Panc1 (cell line): ENCODE measurements around the gene TFEB. TPM values are rescaled to one million over a fixed set of nuclear protein-coding genes. Genes with fewer than 3 reads are reported as not detected.

Experiments
- ATAC-seq: fragments of 200-7000 bp; cut with Tn5 transposase; 2 replicates; pipeline ENCODE4 v1.9.1; 2020; ENCODE audit warnings: mild to moderate bottlenecking, moderate library complexity
- BruUV-seq: library from RNA; stranded (reverse); fragments of 400-500 nt; replicated peaks from 2 replicates; lab custom pipeline; 2021; lab: Mats Ljungman, UMichigan
- CTCF ChIA-PET: fragments of 300-600 bp; sonication (Branson Sonifier 250); formaldehyde crosslinking; loops from one replicate; lab custom pipeline; 2022; ENCODE audit warnings: antibody characterized with exemption; lab: Charles Lee
- POLR2A ChIA-PET: fragments of 300-600 bp; sonication (Branson Sonifier 250); formaldehyde crosslinking; loops from one replicate; lab custom pipeline; 2022; ENCODE audit warnings: antibody characterized with exemption; lab: Charles Lee
- DNase-seq: peaks from one replicate; pipeline ENCODE4 v3.0.0-alpha.2; 2010; ENCODE audit warnings: low read depth, low spot score
- H3K27ac ChIP-seq: 2 replicates; pipeline ENCODE4 v1.5.1; 2011; ENCODE audit warnings: mild to moderate bottlenecking, low read length, inconsistent platforms
- H3K27me3 ChIP-seq: fragments of 200-500 bp; sonication (Bioruptor generic); 2 replicates; pipeline ENCODE4 v1.6.0; 2014; ENCODE audit warnings: low read length, inconsistent platforms; ENCODE audit not compliant: control insufficient read depth, insufficient read depth
- H3K36me3 ChIP-seq: fragments of 200-500 bp; sonication (Bioruptor generic); 2 replicates; pipeline ENCODE4 v1.5.1; 2014; ENCODE audit warnings: inconsistent platforms, mild to moderate bottlenecking, low read length, moderate library complexity; ENCODE audit not compliant: control insufficient read depth, insufficient read depth
- H3K4me1 ChIP-seq: 2 replicates; pipeline ENCODE4 v1.5.1; 2011; ENCODE audit warnings: inconsistent platforms, mild to moderate bottlenecking, low read length, moderate library complexity; ENCODE audit not compliant: control insufficient read depth, insufficient read depth
- H3K4me3 ChIP-seq, 2 experiments: 2 replicates each; pipeline ENCODE4 v1.5.1; 2011 to 2012; ENCODE audit warnings: low read depth in 2 of 2, low read length in 2 of 2, mild to moderate bottlenecking in 2 of 2, inconsistent platforms in 1 of 2, moderate library complexity in 1 of 2
- H3K9me3 ChIP-seq: fragments of 200-500 bp; sonication (Bioruptor generic); 2 replicates; pipeline ENCODE4 v1.5.1; 2014; ENCODE audit warnings: low read depth, mild to moderate bottlenecking, inconsistent platforms, low read length, moderate library complexity; ENCODE audit not compliant: control insufficient read depth, insufficient read depth
- CTCF ChIP-seq: fragments of 450-650 bp; IDR thresholded peaks from 2 replicates; pipeline ENCODE4 v1.5.1; 2017; ENCODE audit warnings: mild to moderate bottlenecking
- POLR2AphosphoS5 ChIP-seq: IDR thresholded peaks from 2 replicates; pipeline ENCODE4 v1.6.1; 2012; ENCODE audit warnings: mild to moderate bottlenecking, low read depth, low read length, moderate library complexity
- REST ChIP-seq, 2 experiments: IDR thresholded peaks; 2 replicates each; pipeline ENCODE4 v1.6.1; 2011 to 2012; ENCODE audit warnings: low read depth in 2 of 2, control low read depth in 1 of 2, low read length in 1 of 2, mild to moderate bottlenecking in 1 of 2, moderate library complexity in 1 of 2; ENCODE audit not compliant: insufficient read depth in 1 of 2
- SIN3A ChIP-seq: IDR thresholded peaks from 2 replicates; pipeline ENCODE4 v1.6.1; 2012; ENCODE audit warnings: low read depth, mild to moderate bottlenecking, low read length, moderate library complexity, borderline replicate concordance; ENCODE audit not compliant: insufficient read depth
- TCF7L2 ChIP-seq: IDR thresholded peaks from 2 replicates; pipeline ENCODE4 v1.6.1; 2011; ENCODE audit warnings: mild to moderate bottlenecking, low read depth, low read length, inconsistent platforms
- in situ Hi-C: cut with HindIII; loops from 2 replicates; pipeline ENCODE4 v1.10.0; 2016; ENCODE audit warnings: low sequenced_read_pairs, low pct_unique_long_range_greater_than_20kb
- intact Hi-C: fragments of 100-400 bp; cut with micrococcal nuclease; formaldehyde crosslinking; loops from one replicate; pipeline ENCODE4 v1.10.0; 2022; ENCODE audit not compliant: unreplicated experiment
- total RNA-seq: library from RNA; stranded (reverse); gene quantifications from one replicate; pipeline ENCODE4 v1.2.1, GENCODE V29; 2021; ENCODE audit not compliant: unreplicated experiment

The TFEB gene
- total RNA-seq, 1 experiment from 2014 or later: 13.3 TPM

- CTCF ChIA-PET: no interaction called here
- Histone ChIP-seq H3K4me1 (peaks cover 3% of the 10 kb centered on the region), H3K9me3 (no peaks in the 10 kb centered on the region), H3K27ac (no peak overlapping the region), H3K27me3 (no peaks in the 10 kb centered on the region), H3K4me3 (no peak overlapping the region), H3K36me3 (no peaks in the 10 kb centered on the region)
- in situ Hi-C loops (no loop called here), intact Hi-C loops (no loop called here)
- no peak for DNase-seq
- BruUV-seq: no TSS peak
- TF ChIP-seq TCF7L2 (no peak), REST (IDR thresholded peaks at IDR 0.05; ENCODE audit: insufficient read depth in 1 of 2, low read depth in 2 of 2, low read length in 1 of 2) (no peak), CTCF (no peak), SIN3A (no peak), POLR2AphosphoS5 (no peak)
- POLR2A ChIA-PET: interaction anchor here (0.6 kb wide), 1 partner anchor 26 kb away, joined by 3 read pairs; no protein-coding TSS in a partner anchor
- no peak for ATAC-seq
Observed at GRCh38 chr6:41727705-41728072, 7.7 kb downstream of the TFEB start.

GRCh38 chr6:41726876-41727275 is 8.5 kb downstream of the TFEB start:
- H3K9me3 ChIP-seq: no peaks in the 10 kb centered on the region
- in situ Hi-C loops (no loop called here), intact Hi-C loops (no loop called here)
- H3K4me1 ChIP-seq: peaks cover 2% of the 10 kb centered on the region; the same call in 1 of the 2 replicates
- H3K27me3 ChIP-seq: no peaks in the 10 kb centered on the region
- no peak overlapping the region for H3K4me3 ChIP-seq
- ATAC-seq (no peak), DNase-seq (no peak)
- CTCF ChIA-PET: no interaction called here
- H3K27ac ChIP-seq: no peak overlapping the region
- H3K36me3 ChIP-seq: no peaks in the 10 kb centered on the region
- POLR2A ChIA-PET: no interaction called here
- no TSS peak for BruUV-seq
- TF ChIP-seq REST (IDR thresholded peaks at IDR 0.05; ENCODE audit: insufficient read depth in 1 of 2, low read depth in 2 of 2, low read length in 1 of 2) (no peak), SIN3A (no peak), TCF7L2 (no peak), POLR2AphosphoS5 (no peak), CTCF (no peak)
